ENCODE data around the gene RIMS3.

DNA sequence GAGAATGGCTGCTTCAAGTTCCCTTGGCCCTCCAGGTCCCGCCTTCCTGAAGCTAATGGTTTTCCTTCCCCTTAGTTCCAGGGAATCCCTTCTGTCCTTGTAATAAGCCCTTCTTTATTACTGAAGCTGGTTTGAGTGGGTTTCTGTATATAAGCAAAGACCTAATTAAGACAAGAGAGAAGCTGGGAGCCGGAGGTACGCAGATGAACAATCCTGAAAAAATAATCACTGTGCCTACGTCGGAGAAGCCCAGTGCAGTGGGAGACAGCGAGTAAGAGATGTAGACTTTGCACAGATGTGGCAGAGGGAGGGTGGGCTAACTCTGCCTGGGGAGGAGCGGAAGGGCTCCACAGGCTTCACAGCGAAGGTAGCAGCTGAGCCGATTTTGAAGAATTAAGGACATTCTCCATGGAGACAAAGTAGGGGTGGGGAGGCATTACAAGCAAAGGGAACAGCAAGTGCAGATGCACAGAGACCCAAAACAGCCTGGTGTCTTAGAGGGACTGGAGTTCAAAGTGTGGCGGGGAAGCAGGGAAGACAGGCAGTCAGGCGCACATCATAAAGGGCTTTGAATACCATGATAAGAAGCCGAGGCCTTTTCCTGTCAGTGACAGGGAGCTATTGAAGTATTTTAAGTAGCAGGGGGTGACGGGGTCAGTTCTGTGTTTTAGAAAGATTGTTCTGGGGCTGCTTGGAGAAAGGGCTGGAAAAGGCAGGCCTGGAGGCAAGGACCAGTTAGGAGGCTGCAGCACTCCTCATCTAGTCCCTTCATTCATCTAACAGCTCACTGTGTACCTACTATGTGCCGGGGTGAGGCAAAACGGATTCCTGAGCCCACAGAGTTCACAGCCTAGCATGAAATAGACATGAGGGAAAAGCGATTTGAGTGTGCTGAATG is 6.5 kb downstream of the RIMS3 start:
- TF ChIP-seq POLR2AphosphoS5 (IDR thresholded peaks at IDR 0.05; ENCODE audit: low read depth, low read length) (no peak), REST (IDR thresholded peaks at IDR 0.05; ENCODE audit: insufficient read depth in 1 of 2, low read depth in 2 of 2, low read length in 2 of 2) (no peak), SIN3A (IDR thresholded peaks at IDR 0.05; ENCODE audit: borderline replicate concordance, insufficient read depth, low read length) (no peak), TAF1 (IDR thresholded peaks at IDR 0.05; ENCODE audit: borderline replicate concordance, insufficient read depth, low read length) (no peak), FOXP2 (optimal IDR thresholded peaks at IDR 0.05; ENCODE audit: borderline replicate concordance, extremely low read depth, extremely low read length, insufficient read depth) (no peak)
